GM19043 (cell line): ENCODE data around the gene RND1.
"Not testable (repeated sequence)": the region's sequence is repeated elsewhere in the genome, so short reads cannot be mapped to it uniquely, and the experiment has no call there.

ENCODE experiments used
- ATAC-seq: cut with Tn5 transposase; IDR thresholded peaks from one replicate; pipeline ENCODE4 v1.9.1; 2021; ENCODE audit warnings: low read depth; ENCODE audit not compliant: unreplicated experiment

RND1 gene

GRCh38 chr12:48865281-48866051 lies at the start of gene RND1:
Gene RND1, minus strand, starts transcription at chr12:48865870. Its CDS starts 103 bp downstream, at chr12:48865767.
- peak; percentile 94 for ATAC-seq

- ATAC-seq, result no peak
These were observed 44.5 kb upstream of the RND1 start for GRCh38 chr12:48910196-48910595.

- not testable (repeated sequence) for ATAC-seq
These were observed 44.0 kb upstream of the RND1 start for GRCh38 chr12:48909698-48910097.

- no peak for ATAC-seq
These were observed 41.6 kb upstream of the RND1 start for GRCh38 chr12:48907245-48907644.

GRCh38 chr12:48903982-48904411 lies 38.3 kb upstream of the RND1 start:
- ATAC-seq, result peak; percentile 75

- ATAC-seq, result no peak
These were observed 37.8 kb upstream of the RND1 start for GRCh38 chr12:48903363-48903981.

- ATAC-seq, result no peak
These were observed 35.6 kb upstream of the RND1 start for GRCh38 chr12:48901278-48901677.

GRCh38 chr12:48899651-48900050 lies 34.0 kb upstream of the RND1 start:
- ATAC-seq, result no peak

- ATAC-seq, result no peak
These were observed 28.6 kb upstream of the RND1 start for GRCh38 chr12:48894271-48894670.

GRCh38 chr12:48890657-48891418 lies 25.2 kb upstream of the RND1 start:
- ATAC-seq, result no peak

GRCh38 chr12:48889679-48890078 lies 24.0 kb upstream of the RND1 start:
- ATAC-seq, result no peak

GRCh38 chr12:48883305-48884161 lies 17.9 kb upstream of the RND1 start:
- ATAC-seq, result no peak

- ATAC-seq, result no peak
These were observed 17.3 kb upstream of the RND1 start for GRCh38 chr12:48882972-48883304.

GRCh38 chr12:48882315-48882687 lies 16.6 kb upstream of the RND1 start:
- ATAC-seq, result no peak

GRCh38 chr12:48881686-48882314 lies 16.1 kb upstream of the RND1 start:
- ATAC-seq, result no peak

GRCh38 chr12:48880647-48881046 lies 15.0 kb upstream of the RND1 start:
- no peak for ATAC-seq

- no peak for ATAC-seq
These were observed 12.9 kb upstream of the RND1 start for GRCh38 chr12:48878548-48878947.

GRCh38 chr12:48875944-48876515 lies 10.4 kb upstream of the RND1 start:
- ATAC-seq, result no peak

- ATAC-seq, result not testable (repeated sequence)
These were observed 7.9 kb upstream of the RND1 start for GRCh38 chr12:48873534-48873933.

- ATAC-seq, result no peak
These were observed 7.4 kb upstream of the RND1 start for GRCh38 chr12:48873096-48873495.
